HG02798 (cell line): Measurements from ENCODE around the gene KCNT2.
"Not testable (repeated sequence)": the region's sequence is repeated elsewhere in the genome, so short reads cannot be mapped to it uniquely, and the experiment has no call there.

ENCODE experiments used
- ATAC-seq: cut with Tn5 transposase; IDR thresholded peaks from one replicate; pipeline ENCODE4 v1.9.1; 2021; ENCODE audit warnings: mild to moderate bottlenecking; ENCODE audit not compliant: unreplicated experiment, poor library complexity

Gene KCNT2

DNA sequence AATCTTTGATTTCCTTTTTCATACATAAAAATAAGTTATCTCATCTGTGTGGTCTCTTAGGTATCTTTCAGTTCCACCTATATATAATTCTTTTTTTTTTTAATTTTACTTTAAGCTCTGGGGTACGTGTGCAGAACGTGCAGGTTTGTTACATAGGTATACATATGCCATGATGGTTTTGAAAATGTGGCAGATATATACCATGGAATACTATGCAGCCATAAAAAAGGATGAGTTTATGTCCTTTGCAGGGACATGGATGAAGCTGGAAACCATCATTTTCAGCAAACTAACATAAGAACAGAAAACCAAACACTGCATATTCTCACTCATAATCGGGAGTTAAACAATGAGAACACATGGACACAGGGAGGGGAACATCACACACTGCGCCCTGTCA is 345.2 kb downstream of the KCNT2 start:
- not testable (repeated sequence) for ATAC-seq

DNA sequence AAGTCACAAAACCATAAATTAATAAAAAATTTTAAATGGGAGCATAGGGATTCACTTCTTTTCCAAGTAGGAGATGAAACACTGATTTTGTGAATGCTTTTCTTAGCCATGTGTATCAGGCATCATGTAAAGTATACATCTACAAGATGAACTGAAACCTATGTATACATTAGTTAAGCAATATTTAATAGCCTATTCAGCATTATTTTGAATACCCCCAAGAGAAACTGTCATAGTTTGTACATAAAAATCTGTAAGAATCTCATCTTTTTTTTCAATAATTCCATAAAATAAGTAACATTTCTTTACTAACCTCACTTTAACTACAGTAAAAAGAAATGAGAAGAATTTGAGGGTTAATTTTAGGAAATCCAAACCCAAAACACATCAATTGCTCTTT is 348.0 kb downstream of the KCNT2 start:
- no peak for ATAC-seq

DNA sequence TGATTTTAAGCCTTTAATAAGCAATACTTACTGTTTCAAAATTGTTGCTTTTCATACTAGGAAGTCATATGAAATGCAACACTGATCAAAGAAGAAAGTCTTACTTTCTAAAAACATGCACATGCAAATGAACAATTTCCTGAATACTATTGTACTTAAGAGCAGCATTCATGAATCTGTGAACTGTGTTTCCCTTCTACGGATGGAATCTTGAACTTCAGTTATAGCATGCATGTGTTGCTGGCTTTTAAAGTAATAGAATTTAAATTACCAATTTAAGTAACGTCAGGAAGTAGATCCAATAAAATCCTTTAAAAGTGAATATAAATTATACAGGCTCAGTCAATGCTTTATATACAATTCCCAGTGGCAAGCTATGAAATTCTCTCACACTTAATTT is 348.9 kb downstream of the KCNT2 start:
- ATAC-seq = no peak

DNA sequence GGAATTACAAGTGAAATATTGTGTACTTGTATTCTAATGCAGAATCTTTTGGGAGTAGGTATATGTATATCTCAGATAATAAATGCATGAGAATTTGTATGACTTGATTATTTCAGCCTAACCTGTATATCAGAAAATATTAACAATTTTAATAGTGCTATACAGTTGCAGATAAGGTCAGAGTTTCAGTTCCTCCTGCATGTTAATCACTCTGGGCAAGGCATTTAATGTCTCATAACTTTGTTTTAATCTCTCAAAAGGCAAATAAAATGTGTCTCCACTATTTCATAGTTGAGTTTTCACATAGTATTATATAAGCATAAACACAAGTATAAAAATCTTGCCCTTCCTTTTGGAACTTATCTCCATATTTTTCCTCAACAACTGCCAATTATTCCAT is 352.5 kb downstream of the KCNT2 start:
- ATAC-seq = no peak

DNA sequence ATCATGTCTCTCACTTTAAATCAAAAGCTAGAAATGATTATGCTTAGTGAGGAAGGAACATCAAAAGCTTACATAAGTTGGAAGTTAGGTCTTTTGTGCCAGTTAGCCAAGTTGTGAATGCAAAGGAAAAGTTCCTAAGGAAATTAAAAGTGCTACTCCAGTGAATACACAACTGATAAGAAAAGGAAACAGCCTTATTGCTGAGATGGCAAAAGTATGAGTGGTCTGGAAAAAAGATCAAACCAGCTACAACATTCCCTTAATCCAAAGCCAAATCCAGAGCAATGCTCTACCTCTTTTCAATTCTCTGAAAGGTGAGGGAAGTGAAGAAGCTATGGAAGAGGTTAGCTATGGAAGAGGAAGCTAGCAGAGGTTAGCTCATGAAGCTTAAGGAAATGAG is 378.7 kb downstream of the KCNT2 start:
- ATAC-seq = no peak

DNA sequence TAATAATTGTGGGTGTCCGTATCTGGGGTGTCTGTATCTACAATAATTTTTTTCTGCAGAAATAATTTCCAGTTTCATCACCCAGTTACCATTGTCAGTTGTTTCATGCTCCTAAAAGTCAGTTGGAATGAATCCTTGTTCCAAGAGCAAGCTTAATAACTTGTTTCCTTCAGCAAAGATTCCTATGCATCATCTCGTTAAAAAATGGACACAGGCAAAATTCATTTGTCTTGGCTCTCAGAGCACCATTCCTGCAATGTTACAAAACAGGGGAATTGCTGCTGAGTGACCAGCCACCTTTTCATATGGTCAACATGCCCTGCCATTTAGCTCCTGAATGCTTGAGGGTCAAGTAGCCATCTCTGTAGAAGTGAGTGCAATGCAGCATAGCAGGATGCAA is 393.4 kb downstream of the KCNT2 start:
- ATAC-seq = no peak

DNA sequence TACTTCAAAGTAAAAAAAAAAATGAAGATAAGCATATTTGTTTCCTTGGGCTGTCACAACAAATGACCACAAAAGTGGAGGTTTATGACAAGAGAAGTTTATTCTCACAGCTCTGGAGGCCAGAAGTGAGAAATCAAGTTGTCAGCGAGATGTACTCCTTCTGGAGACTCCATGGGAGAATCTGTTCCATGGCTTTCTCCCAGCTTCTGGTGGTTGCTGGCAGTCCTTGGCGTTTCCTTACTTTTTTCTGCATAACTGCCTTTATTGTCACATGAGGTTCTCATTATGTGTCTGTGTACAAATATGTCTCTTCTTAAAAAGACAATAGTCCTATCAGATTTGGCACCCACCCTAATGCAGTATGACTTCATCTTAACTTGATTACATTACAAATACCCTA is 398.3 kb downstream of the KCNT2 start:
- ATAC-seq = no peak

DNA sequence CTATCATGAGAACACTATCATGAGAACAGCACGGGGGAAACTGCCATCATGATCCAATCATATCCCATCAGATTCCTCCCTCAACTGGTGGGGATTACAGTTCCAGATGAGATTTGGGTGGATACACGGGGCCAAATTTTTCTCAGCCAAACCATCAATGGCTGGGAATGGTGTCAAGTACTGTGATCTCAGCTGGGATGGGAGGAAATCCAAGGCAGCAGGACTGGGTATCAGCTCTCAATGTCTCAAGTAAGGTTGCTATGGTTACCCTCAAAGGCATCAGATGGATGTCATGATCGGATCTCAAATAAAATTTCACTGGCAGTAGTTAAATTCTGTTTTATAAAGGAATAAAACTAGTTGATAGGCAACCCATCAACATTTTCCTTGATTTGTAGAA is 399.0 kb downstream of the KCNT2 start:
- ATAC-seq = no peak

DNA sequence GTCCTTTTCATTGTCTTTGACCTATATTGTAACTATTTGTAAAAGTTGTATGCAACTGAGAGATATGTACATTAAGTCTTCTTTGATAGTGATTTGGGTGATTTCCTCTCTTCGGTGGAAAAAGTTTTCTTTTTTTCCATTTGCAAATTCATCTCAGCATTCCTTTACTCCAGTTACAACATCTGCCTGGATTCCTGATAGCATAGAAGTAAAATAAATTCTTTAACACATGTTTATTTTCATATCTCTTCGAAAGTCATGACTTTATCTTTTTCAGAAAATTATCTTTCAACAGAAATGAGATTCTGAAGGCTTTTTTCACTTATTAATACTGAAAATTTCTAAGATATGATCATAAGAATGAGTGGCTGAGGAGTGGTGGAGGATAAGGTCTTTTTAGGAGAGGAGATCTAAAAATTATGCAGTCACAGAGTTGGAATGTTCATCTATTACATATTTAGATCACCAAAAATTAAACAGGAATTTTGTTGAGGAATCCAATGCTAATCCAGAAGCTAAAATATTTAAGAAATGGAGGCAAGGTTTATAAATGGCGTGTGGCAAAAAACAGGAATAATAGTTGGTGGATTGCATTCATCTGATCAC is 400.5 kb downstream of the KCNT2 start:
- ATAC-seq = no peak

DNA sequence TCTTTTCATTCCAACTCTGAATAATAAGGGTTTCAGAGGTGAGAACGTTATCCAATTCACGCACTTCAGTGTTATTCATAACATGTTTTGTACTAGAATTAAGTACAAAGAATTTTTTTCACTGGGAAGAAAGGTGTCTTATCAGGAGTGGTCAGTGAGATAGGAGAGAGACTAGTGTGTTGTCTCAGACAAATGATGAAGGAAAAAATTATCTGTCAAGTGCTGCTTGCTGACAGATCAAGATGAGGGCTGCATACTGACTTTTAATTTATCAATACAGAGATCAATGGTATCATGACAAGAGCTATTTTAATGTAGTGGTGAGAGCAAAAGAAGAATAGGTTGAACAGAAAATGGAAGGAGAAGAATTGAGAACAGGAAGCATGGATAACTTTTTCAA is 402.4 kb downstream of the KCNT2 start:
- no peak for ATAC-seq

DNA sequence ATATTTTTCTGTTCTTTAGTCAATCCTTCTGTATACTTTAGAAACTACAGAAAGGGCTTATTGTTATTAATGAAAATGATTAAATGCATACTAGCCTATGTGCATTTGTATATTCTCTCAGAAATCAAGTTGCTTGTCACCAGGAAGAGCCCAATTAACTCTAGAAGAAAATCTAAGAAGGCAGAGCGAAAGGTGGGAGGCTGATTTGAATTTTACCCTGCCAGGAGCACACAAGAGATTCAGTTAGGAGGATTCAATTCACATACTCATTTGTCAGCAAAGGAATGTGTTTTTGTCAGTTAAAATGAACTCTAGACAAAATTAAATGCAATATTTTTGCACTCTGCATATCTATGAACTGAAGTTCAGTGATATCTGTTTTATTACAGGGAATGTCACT is 411.8 kb downstream of the KCNT2 start:
- ATAC-seq = no peak

DNA sequence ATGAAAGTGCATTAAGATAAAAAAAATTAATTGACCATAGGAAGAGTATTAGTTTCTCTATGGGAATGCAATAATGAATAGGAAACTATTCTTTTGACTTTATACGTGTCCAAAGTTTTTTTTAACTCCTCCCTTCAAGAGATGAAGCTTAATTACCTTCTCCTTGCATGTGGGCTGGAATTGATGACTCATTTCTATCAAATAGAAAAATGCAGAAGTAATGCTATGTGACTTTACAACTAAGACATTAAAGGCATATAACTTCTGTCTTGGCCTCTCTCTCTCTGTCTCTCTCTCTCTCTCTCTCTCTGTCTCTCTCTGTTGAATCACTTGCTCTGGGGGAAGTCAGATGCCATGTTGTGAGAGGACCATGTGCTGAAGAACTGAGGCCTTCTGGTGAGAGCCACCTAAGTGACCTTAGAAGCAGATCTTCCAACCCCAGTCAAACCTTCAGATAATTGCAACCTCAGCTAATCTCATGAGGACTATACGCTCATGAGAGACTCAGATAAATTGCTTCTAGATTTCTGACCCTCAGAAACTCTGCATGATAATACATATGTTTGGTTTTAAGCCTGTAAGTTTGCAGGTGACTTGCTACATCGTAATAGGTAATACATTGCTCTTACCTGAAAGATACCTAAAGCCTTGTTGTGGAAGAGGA is 414.2 kb downstream of the KCNT2 start:
- no peak for ATAC-seq

DNA sequence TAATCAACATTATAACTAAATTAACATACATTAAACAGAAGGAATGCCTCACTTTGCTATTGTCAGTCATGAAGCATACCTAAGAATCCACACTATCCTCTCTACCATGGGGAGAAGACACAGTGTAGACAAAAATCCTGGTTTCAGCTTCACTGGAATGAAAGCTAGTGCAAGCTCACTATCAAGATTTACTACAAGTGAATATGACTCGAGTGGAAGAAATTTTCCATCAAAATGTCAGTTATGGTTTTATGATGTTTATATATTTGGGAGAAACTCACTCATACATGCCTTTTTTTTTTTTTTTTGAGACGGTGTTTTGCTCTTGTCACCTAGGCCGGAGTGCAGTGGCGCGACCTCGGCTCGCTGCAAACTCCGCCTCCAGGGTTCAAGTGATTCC is 424.3 kb downstream of the KCNT2 start:
- ATAC-seq = no peak

DNA sequence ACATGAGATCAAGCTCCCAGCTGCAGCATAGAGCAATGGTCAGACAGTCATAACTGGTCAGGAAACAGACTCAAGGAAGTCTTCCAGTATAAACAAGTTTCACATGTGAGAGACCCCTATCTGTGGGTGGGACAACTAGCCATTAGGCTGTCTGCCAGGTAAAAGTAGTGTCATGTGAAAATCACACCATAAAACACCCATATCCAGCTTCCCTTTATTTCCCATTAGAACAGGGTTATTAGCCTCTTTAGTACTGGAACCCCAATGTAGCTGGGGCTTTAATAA is 426.7 kb downstream of the KCNT2 start:
- ATAC-seq = no peak

DNA sequence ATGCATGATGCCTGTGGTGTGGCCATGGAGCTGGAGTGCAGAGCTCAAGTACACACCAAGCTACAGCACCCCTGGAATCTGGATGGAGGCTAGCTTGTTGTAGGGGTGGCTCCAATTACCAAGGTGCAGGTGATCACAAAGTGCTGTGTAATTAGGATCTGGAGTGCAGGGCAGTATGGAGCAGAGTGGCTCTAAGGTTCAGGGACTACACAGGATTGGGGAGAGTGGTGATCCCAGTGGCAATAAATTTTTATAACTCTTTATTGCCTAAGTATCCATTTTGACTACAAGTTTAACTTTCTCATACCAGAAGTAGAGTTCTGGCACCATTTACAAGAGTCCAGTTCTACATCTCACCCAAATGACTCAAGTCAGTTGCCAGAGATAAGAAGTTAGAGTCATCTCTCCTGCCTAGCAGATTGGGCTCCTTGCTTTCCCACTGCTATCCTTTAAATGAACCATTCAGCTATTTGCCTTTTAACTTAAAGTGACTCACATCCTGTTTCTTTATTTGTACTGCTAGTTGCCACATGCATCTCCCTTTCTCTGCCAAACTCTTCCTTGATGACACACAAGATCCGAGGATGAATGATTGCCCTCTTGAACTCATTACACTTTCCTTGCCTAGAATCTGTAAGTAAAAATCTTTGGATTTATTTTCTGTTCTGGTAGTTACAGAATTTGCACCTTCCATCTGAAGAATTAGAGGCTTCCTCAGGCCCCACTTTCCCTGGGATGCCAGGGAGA is 427.2 kb downstream of the KCNT2 start:
- ATAC-seq = no peak

DNA sequence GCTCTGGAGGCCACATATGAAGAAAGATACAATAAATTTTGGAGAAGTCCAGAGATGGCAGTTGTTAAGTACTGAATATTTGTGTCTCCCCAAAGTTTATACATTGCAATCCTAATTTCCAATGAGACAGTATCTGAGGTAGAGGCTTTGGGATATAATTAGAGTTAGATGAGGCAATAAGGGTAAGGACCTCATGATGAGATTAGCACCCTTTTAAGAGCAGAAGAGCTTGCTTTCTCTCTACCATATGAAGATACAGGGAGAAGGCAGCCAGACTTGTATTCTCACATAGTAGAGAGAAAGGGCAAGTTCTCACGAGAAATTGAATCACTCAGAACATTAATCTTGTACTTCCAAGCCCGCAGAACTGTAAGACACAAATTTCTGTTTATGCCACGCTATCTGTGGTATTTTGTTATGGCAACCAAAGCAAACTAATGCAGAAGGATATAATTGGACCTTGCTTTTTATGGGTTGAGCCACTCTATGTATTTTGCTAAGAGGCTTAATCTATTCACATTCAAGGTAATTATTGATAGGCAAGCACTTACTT is 430.1 kb downstream of the KCNT2 start:
- ATAC-seq = no peak
